BLaER1 (cell line): ENCODE measurements around the gene HSBP1.

ENCODE experiments used
- H3K27ac ChIP-seq: shearing (Covaris generic); formaldehyde crosslinking; 2 replicates; pipeline ENCODE4 v1.8.1; 2022
- H3K27me3 ChIP-seq: shearing (Covaris generic); formaldehyde crosslinking; 2 replicates; pipeline ENCODE4 v1.8.1; 2022
- H3K36me3 ChIP-seq: shearing (Covaris generic); formaldehyde crosslinking; 2 replicates; pipeline ENCODE4 v1.8.1; 2022
- H3K4me1 ChIP-seq: shearing (Covaris generic); formaldehyde crosslinking; 2 replicates; pipeline ENCODE4 v1.8.1; 2022
- H3K4me2 ChIP-seq: shearing (Covaris generic); formaldehyde crosslinking; 2 replicates; pipeline ENCODE4 v1.8.1; 2022
- H3K4me3 ChIP-seq: shearing (Covaris generic); formaldehyde crosslinking; 2 replicates; pipeline ENCODE4 v1.8.1; 2022
- H3K9ac ChIP-seq: shearing (Covaris generic); formaldehyde crosslinking; 2 replicates; pipeline ENCODE4 v1.8.1; 2022
- H3K9me3 ChIP-seq: shearing (Covaris generic); formaldehyde crosslinking; 2 replicates; pipeline ENCODE4 v1.8.1; 2022
- H4K20me1 ChIP-seq: shearing (Covaris generic); formaldehyde crosslinking; 2 replicates; pipeline ENCODE4 v1.8.1; 2022
- Cebpa-rat ChIP-seq: shearing (Covaris generic); IDR thresholded peaks from 2 replicates; pipeline ENCODE4 v1.8.1; 2022

Gene HSBP1

DNA sequence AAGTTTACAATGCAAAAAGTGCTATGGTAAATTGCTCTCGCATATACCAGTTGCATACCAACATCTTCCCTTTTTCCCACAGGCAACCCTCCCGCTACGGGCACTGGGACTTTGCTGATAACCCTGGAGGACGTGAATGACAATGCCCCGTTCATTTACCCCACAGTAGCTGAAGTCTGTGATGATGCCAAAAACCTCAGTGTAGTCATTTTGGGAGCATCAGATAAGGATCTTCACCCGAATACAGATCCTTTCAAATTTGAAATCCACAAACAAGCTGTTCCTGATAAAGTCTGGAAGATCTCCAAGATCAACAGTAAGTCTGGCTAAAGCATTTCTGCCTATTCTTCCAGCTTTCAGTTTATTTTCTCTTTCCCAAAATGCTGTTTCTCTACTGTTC, 27.9 kb upstream of the HSBP1 start:
- Histone ChIP-seq H3K27ac (no peak overlapping the region), H3K4me3 (no peak overlapping the region), H3K36me3 (no peaks in the 10 kb centered on the region), H3K27me3 (no peaks in the 10 kb centered on the region), H4K20me1 (no peaks in the 10 kb centered on the region), H3K4me2 (no peak overlapping the region), H3K9ac (no peak overlapping the region), H3K4me1 (no peaks in the 10 kb centered on the region), H3K9me3 (no peaks in the 10 kb centered on the region)
- TF ChIP-seq Cebpa-rat: no peak

DNA sequence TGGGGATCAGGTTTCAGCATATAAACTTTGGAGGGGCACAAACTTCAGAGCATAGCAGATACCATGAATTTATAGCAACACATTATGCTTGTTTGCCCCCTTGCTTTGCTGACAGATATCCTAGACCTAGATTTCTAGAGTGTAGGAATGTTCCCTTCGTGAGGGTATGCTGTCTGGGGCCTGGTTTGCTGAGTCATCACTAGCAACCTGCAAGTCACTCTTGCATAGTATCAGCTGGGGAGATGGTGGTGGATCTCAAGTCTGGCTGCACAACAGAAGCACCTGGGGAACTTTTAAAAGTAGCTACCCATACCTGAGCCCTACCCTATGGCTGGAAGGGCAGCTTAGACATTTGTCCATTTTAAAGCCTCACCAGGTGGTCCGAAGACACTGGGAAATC, 22.3 kb upstream of the HSBP1 start:
- no peaks in the 10 kb centered on the region for H4K20me1 ChIP-seq
- H3K27ac ChIP-seq: no peak overlapping the region
- TF ChIP-seq Cebpa-rat: no peak
- no peaks in the 10 kb centered on the region for H3K4me1 ChIP-seq
- H3K4me2 ChIP-seq: no peak overlapping the region
- no peak overlapping the region for H3K4me3 ChIP-seq
- H3K9me3 ChIP-seq: no peaks in the 10 kb centered on the region
- H3K36me3 ChIP-seq: no peaks in the 10 kb centered on the region
- no peaks in the 10 kb centered on the region for H3K27me3 ChIP-seq
- no peak overlapping the region for H3K9ac ChIP-seq

DNA sequence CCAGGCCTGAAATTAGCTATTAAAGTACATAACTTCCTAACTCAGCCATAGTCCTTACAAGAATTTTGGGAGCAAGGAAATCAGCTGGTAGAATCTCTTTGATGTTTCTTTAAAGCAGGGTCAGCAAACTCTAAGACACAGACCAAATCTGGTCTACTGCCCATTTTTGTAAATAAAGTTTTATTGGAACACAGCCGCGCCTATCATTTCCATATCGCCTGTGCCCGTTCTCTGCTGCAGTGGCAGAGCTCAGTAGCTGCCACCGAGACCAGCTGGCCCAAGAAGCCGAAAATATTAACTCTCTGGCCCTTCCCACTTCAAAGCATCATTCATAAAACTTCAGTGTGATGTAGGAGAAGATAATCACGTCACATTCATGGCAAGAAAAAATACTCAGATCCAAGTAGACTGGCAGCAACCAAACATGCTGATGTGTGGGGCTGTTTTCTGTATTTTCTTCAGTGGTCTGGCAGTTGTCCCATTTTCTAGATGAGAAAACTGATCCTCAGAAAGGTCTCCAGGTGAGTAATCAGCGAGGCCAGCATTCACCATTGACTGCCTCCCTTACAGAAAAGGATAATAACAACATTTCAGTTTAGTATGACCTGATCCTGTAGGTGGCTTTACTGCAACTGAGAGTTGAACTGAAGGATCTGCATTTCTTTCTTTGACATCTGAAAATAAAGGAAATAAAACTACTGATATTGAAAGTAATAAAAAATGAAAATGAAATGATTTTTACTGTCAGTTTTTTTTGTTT, 18.0 kb upstream of the HSBP1 start:
- Histone ChIP-seq H3K27ac (no peak overlapping the region), H3K36me3 (no peaks in the 10 kb centered on the region), H3K9me3 (no peaks in the 10 kb centered on the region), H3K4me2 (no peak overlapping the region), H3K27me3 (no peaks in the 10 kb centered on the region), H4K20me1 (no peaks in the 10 kb centered on the region), H3K9ac (no peak overlapping the region), H3K4me3 (no peak overlapping the region), H3K4me1 (no peaks in the 10 kb centered on the region)
- TF ChIP-seq Cebpa-rat: no peak

DNA sequence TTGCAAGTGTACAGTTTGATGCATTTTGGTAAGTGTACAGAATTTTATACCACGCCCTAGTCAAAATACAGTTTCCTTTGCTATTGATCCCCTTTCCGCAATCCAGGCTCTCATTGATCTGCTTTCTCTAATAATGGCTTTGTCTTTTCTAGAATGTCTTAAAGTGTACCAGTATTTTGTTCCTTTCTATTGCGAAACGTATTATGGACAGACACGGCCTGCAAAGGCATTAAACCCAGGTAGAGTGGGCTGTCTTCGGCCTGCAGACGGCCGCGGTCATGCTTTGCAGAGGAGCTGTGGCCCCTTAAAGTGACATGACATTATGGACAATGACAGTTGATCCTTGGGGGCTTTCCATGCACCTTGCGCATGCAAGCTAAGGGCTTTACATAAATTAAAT, 15.9 kb upstream of the HSBP1 start:
- Histone ChIP-seq H3K27ac (no peak overlapping the region), H3K4me2 (no peak overlapping the region), H4K20me1 (no peaks in the 10 kb centered on the region), H3K27me3 (no peaks in the 10 kb centered on the region), H3K36me3 (no peaks in the 10 kb centered on the region), H3K4me1 (no peaks in the 10 kb centered on the region), H3K4me3 (no peak overlapping the region), H3K9ac (no peak overlapping the region), H3K9me3 (no peaks in the 10 kb centered on the region)
- TF ChIP-seq Cebpa-rat: 0 out of 2 replicates have a peak, but pooled peaks have one; percentile 14

DNA sequence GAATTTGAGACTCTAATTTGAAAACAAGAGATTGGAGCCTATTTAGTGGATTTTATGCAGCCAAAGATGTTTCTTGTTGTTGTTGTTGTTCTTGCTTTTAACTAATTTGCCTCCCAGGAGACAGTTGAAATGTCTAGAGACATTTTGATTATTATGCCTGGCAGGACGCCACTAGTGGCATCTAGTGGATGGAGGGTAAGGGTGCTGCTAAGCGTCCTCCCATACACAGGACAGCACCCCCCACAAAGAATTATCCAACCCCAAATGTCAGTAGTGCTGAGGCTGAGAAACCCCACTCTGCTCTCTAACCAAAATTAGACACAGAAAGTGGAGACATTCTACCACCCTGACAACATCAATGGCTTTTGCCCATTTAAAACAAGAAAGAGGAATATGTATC, 15.4 kb upstream of the HSBP1 start:
- H4K20me1 ChIP-seq: no peaks in the 10 kb centered on the region
- no peak overlapping the region for H3K9ac ChIP-seq
- H3K36me3 ChIP-seq: no peaks in the 10 kb centered on the region
- no peak overlapping the region for H3K4me3 ChIP-seq
- TF ChIP-seq Cebpa-rat: no peak
- H3K4me1 ChIP-seq: no peaks in the 10 kb centered on the region
- no peak overlapping the region for H3K4me2 ChIP-seq
- H3K9me3 ChIP-seq: no peaks in the 10 kb centered on the region
- no peaks in the 10 kb centered on the region for H3K27me3 ChIP-seq
- no peak overlapping the region for H3K27ac ChIP-seq

DNA sequence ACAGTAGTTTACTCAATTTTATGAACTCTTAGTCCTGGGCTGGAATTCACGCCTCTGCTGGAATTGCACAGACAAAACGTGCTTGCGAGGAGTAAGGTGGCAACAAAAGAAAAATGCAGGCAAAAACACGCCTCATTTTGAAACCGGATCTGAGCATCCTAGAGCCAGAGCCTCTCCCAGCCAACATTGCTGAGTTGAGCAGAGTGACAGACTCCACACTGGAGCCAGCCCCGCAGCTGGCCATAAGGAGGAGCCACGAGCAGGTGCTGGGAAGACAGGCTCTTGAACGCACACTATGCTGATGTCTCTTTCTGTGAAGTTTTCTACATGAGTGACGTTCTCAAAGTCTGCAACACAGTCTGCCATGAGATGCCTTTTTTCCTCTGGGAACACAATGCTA, 14.6 kb upstream of the HSBP1 start:
- no peak for TF ChIP-seq Cebpa-rat
- Histone ChIP-seq H3K27ac (no peak overlapping the region), H4K20me1 (no peaks in the 10 kb centered on the region), H3K9me3 (no peaks in the 10 kb centered on the region), H3K4me1 (no peaks in the 10 kb centered on the region), H3K4me2 (no peak overlapping the region), H3K36me3 (no peaks in the 10 kb centered on the region), H3K27me3 (no peaks in the 10 kb centered on the region), H3K4me3 (no peak overlapping the region), H3K9ac (no peak overlapping the region)

DNA sequence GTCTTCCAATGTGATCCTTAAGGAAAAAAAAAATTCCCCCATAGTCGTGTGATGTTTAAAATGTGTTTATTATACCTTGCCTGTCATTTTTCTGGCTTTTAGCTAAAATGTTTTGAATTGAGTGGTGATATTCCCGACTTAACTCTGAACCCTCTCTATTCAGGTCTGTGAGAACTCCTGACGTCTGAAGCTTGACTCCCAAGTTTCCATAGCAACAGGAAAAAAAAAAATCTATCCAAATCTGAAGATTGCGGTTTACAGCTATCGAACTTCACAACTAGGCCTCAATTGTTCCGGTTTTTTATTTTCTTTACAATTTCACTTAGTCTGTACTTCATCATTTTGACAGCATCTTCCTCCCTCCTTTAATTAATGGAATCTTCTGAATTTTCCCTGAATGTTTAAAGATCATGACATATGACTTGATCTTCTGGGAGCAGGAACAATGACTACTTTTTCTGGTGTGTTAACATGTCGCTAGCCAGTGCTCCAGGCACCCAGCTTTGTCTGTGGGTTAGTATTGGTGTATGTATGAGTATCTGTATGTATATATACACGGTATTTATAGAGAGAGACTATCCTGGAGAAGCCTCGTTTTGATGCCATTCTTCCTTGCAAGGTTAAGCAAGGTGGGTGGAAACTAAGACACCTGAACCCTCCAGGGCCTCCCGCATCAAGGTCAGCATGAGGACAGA, 12.8 kb upstream of the HSBP1 start:
- Histone ChIP-seq H3K9ac (no peak overlapping the region), H3K4me2 (no peak overlapping the region), H3K4me3 (no peak overlapping the region), H3K4me1 (no peaks in the 10 kb centered on the region), H3K9me3 (no peaks in the 10 kb centered on the region), H3K36me3 (no peaks in the 10 kb centered on the region), H3K27me3 (no peaks in the 10 kb centered on the region), H3K27ac (no peak overlapping the region), H4K20me1 (no peaks in the 10 kb centered on the region)
- no peak for TF ChIP-seq Cebpa-rat

DNA sequence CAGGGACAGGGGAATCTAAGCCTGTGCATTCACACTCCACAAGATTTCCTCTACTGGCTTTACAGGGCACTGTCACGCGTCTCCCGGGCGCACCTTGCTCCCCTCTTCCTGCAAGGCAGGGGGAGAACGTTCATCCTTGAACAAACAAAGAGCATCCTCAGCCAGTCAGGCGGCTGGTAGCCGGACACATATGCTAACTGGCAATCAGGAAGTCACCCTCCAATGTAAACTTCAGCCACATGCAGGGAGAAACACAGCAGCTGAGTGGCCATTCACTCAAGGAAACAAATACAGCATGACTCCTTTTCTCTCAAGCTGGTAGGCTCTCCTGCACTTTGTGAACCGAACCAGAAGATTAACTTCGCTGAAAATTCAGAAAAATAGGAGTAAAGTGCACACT, 10.8 kb upstream of the HSBP1 start:
- no peak overlapping the region for H3K4me3 ChIP-seq
- no peak overlapping the region for H3K9ac ChIP-seq
- H3K4me2 ChIP-seq: no peak overlapping the region
- no peak overlapping the region for H3K27ac ChIP-seq
- no peaks in the 10 kb centered on the region for H3K9me3 ChIP-seq
- no peaks in the 10 kb centered on the region for H3K27me3 ChIP-seq
- no peaks in the 10 kb centered on the region for H4K20me1 ChIP-seq
- no peaks in the 10 kb centered on the region for H3K4me1 ChIP-seq
- TF ChIP-seq Cebpa-rat: no peak
- no peaks in the 10 kb centered on the region for H3K36me3 ChIP-seq

DNA sequence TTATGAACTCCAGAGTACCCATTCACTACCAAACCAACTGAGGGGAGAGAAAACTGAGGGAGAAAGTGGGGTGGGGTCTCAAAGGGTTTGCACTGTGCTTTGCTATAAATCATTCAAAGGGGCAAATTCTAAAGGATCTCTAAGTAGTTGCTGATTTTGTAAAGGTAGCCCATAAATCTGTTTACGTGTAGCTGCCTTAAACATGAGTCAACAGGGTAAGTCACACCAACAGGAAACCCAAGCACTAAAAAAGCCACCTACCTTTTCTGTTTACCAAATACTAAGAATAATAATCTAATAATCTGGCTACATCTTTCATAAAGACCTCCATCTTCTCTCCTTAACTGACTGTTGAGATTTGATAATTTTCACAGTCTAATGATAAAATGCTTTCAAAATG, 8.4 kb upstream of the HSBP1 start:
- H3K4me2 ChIP-seq: no peak overlapping the region
- H3K9ac ChIP-seq: no peak overlapping the region
- no peaks in the 10 kb centered on the region for H3K36me3 ChIP-seq
- H3K27me3 ChIP-seq: no peaks in the 10 kb centered on the region
- no peaks in the 10 kb centered on the region for H4K20me1 ChIP-seq
- no peak overlapping the region for H3K27ac ChIP-seq
- H3K4me3 ChIP-seq: no peak overlapping the region
- no peak for TF ChIP-seq Cebpa-rat
- H3K9me3 ChIP-seq: no peaks in the 10 kb centered on the region
- H3K4me1 ChIP-seq: no peaks in the 10 kb centered on the region

DNA sequence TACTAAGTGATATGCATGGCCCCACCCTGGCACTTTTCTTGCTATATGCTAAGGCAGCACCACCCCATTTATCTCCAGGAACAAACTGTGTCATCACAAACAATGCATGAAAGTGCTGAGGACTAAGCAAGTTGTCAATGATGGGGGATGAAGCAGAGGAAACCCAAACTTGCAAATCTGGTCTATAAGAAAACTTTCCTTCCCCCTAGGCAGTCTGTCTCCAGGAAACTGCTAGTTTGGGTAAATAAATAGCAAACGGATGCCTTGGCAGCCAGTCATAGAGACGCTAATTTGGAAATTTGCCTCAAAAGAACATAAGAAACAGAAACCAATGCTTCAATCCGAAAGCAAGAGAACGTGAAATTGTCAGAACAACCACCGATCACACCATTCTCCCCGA, 5.6 kb upstream of the HSBP1 start:
- Histone ChIP-seq H3K27me3 (no peaks in the 10 kb centered on the region), H3K36me3 (no peaks in the 10 kb centered on the region), H3K4me2 (no peak overlapping the region), H4K20me1 (no peaks in the 10 kb centered on the region), H3K9me3 (no peaks in the 10 kb centered on the region), H3K4me1 (peaks cover 15% of the 10 kb centered on the region), H3K4me3 (no peak overlapping the region), H3K9ac (no peak overlapping the region), H3K27ac (no peak overlapping the region)
- TF ChIP-seq Cebpa-rat: no peak
